GM19452 (cell line): Measurements from ENCODE around the gene ATRN.

Experiments
- ATAC-seq: cut with Tn5 transposase; IDR thresholded peaks from one replicate; pipeline ENCODE4 v1.9.1; 2021; ENCODE audit not compliant: unreplicated experiment

ATRN gene

GRCh38 chr20:3692706-3693294 is 222.0 kb downstream of the ATRN start:
- ATAC-seq = no peak

- ATAC-seq = no peak
Observed at GRCh38 chr20:3693376-3693775, 222.6 kb downstream of the ATRN start.

GRCh38 chr20:3694864-3695263 is 224.0 kb downstream of the ATRN start:
- no peak for ATAC-seq

GRCh38 chr20:3696200-3696599 is 225.4 kb downstream of the ATRN start:
- ATAC-seq = no peak

- no peak for ATAC-seq
Observed at GRCh38 chr20:3696745-3697587, 226.1 kb downstream of the ATRN start.

- ATAC-seq = no peak
Observed at GRCh38 chr20:3697588-3698305, 226.9 kb downstream of the ATRN start.

- no peak for ATAC-seq
Observed at GRCh38 chr20:3698591-3699001, 227.8 kb downstream of the ATRN start.

GRCh38 chr20:3699037-3699436 is 228.2 kb downstream of the ATRN start:
- ATAC-seq = no peak
